Sciatic nerve (tissue), 2 donors: ENCODE data around the gene DSCAML1. TPM values are rescaled to one million over a fixed set of nuclear protein-coding genes. Genes with fewer than 3 reads are reported as not detected.
A peak's percentile ranks its signal among the peaks of the same experiment; 100 is the strongest.

Experiments used
- ATAC-seq: fragments of 200-7000 bp; cut with Tn5 transposase; one replicate; pipeline ENCODE4 v1.9.1; 2020; ENCODE audit warnings: mild to moderate bottlenecking, moderate library complexity
- DNase-seq: peaks from one replicate; pipeline ENCODE4 v3.0.0-alpha.2; 2020; ENCODE audit warnings: low spot score
- intact Hi-C: fragments of 100-400 bp; cut with DNase I; formaldehyde crosslinking; loops from one replicate; pipeline ENCODE4 v1.14.2; 2022
- total RNA-seq: library from RNA; stranded (reverse); fragmentation: NEBNext Ultra II Directional; extraction: Animal tissue kit (Norgen Biotek cat#: 25700); gene quantifications from one replicate; pipeline ENCODE4 v1.2.1, GENCODE V29; 2021
- donor health status: DM: no; HTN: no; CAD: no.
- donor health status: DM: no; HTN: no; CAD: no.

DSCAML1 gene
- total RNA-seq, 1 donor from 2014 or later = 4.2 TPM

DNA sequence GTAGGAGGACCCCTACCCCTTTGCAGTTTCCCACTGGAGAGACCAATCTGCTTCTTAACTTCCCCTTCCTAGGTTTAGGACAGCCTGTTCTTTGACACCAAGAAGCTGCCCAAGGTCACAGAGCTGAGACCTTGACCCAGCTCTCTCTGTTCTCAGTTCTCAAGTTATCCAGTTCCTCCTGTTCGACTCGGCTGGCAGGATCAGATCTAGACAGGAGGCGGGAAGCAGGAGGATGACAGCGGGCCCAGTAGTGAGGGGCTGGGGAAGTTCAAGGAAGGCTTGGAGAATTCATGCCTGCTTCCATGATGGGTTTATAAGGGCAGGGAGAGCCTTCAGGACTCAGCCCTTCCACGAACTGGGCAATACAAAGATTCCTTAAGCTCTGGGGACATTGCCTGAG, 210.6 kb downstream of the DSCAML1 start:
- intact Hi-C loops = no loop called here
- ATAC-seq (no peak), DNase-seq (peak; percentile 32)

- peak; percentile 15 for DNase-seq
- no peak for ATAC-seq
Measured at GRCh38 chr11:117585631-117586030, 211.4 kb downstream of the DSCAML1 start.

DNA sequence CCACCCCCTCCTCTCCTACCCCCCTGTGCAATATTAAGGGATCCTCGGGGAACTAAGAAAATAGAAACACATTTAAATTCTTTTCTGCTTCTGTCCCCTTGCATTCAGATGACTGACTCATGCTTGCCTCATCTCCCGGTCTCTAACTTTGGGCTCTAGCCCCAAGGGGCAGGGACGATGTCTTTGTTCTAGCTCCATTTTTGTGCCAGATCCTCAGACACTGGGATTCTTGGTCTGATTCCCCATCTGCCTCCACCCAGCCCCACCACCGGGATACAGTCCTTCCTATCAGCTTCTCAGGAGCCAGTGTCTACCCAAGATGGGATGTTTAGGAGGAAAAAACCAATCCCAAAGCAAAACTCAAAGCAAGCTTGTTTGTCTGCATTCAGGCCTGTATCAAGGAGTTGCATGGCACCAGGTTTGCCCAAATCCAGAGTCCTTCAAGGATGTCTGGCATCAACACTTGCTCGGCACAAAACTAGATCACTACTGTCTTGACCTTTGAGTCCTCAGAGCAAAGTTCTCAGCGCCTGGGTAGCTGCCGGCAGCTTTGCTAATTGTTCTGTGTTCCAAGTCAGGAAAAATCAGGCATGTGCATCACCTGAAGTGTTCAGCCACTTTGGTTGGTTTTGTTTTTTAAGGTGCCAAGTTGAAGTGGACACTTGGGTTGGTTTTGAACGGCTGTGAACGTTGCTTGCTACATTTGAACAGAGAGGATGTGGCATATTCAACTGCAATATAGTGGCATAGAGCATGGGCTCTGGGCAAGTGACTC, 212.8 kb downstream of the DSCAML1 start:
- DNase-seq (peak; percentile 34), ATAC-seq (no peak)
- intact Hi-C loops = no loop called here

More at GRCh38 chr11:117585631-117586030, 211.4 kb downstream of the DSCAML1 start:
- intact Hi-C loops = no loop called here

- intact Hi-C loops = no loop called here
- DNase-seq = peak; percentile 56
- peak; percentile 34 for ATAC-seq
Measured at GRCh38 chr11:117583063-117583801, 213.8 kb downstream of the DSCAML1 start.

DNA sequence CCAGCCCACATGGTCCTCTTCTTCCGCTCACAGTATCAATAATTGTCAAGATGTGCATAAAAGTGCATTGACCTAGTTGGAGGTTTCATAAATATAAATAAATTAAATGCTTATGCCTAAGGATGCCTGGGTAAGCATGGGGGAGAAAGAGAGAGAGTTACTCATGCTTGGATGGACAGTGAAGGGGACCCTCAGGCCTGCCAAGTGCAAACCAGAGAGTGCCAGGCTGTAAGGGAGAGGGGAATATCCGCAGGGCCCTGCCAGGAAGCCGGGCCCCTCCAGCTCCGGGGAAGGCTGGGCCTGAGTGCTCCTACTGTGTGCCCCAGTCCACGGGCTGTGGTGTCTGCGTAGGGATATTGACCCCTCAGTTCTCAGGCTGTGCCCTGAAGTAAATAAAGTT, 214.6 kb downstream of the DSCAML1 start:
- intact Hi-C loops = no loop called here
- peak; percentile 42 for DNase-seq
- ATAC-seq = no peak

DNA sequence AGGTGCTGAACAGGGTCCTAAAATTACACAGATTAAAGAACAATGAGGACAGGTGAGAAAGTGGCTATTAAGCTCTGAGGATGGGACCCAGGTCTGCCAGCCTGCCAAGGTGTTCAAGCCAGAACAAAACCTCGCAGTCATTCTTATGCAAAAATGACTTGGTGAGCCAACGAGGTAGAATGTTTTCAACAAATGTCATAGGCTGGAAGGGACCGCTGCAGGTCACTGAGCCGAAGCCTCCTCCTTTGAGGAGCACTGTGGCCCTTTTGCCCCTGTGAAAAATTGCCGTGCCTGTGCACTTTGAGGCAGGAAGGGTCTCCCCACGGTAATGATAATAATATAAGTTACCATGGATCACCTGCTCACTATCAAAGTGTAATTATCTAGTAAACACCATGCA, 216.2 kb downstream of the DSCAML1 start:
- ATAC-seq (no peak), DNase-seq (no peak)
- intact Hi-C loops = no loop called here

- ATAC-seq = no peak
- DNase-seq = no peak
- intact Hi-C loops = no loop called here
Measured at GRCh38 chr11:117579161-117579560, 217.9 kb downstream of the DSCAML1 start.

DNA sequence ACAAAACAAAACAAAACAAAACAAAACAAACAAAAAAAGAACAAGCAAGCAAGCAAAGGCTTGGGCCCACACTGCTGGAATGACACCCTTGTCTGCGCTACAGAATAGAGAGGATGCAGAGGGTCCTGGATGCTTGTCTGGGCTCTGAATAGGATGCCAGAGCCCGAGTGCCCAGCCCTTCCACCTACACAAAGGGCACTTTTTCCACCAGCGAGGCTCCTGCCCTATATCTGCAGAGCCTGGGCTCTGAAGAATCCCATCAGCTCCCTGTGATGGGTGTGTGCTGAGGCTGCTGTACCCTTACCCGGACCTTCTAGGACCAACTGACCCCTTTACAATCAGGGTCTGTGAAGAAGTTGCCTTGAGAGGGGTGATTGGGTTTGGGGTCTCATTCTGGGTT, 221.2 kb downstream of the DSCAML1 start:
- ATAC-seq = no peak
- intact Hi-C loops = no loop called here

DNA sequence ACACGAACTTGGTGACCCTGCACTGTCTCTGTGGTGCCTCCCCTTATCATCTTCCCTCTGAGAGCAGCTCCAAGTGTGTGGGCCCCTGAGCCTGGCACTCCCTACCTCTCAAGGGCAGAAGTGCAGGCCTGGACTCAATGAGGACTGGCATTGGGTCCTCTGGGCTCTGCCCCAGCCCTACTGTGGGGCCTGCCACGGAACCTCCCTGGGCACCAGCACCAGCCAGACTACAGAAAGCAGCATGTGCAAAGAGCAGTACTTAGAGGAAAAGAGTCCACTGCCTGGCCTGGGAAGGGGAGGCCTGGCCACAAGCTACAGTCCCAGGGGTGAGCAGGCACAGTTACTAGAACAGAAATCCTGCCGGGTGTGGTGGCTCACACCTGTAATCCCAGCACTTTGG, 222.5 kb downstream of the DSCAML1 start:
- intact Hi-C loops = no loop called here
- DNase-seq (peak; percentile 19), ATAC-seq (no peak)

More for the DNA sequence above, 221.2 kb downstream of the DSCAML1 start:
- peak; percentile 10 for DNase-seq

GRCh38 chr11:117573326-117573725, 223.7 kb downstream of the DSCAML1 start:
- ATAC-seq = no peak
- intact Hi-C loops = no loop called here
- DNase-seq = no peak

DNA sequence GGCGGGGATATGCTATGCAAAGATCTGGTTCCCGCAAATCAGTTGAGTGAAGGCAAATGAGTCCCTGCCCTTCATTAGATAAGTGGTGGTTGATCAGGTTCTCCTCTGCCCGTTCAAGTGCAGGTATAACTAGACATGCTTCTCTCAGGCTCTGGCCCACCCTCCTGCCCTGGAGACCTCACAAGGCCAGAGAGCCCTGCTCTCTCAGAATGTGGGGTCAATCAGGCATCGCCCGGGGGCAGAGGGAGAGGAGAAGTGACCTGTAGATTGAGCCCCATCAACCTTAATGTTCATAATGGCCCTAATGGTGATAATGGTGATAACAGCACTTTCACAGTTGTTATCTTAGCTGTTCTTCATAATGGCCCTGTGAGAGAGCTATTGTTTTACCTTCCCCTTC, 224.3 kb downstream of the DSCAML1 start:
- ATAC-seq (no peak), DNase-seq (no peak)
- intact Hi-C loops = no loop called here

DNA sequence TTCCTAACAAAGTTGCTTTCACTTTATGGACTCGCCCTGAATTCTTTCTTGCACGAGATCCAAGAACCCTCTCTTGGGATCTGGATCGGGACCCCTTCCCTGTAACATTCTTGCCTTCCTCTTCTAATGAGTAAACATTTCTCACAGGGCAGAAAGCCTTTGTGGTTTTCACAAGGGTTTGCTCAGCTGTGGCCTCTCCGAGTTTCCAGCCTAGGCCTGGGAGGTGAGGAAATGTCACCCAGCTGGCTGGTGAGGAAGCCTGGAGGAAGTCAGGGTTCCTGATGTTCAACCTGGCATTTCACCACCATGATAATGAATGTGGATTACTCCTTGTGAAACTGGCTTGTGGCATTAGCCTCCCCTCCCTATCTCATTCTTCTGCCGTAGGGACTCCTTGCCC, 224.9 kb downstream of the DSCAML1 start:
- intact Hi-C loops = no loop called here
- DNase-seq (no peak), ATAC-seq (peak; percentile 77)

- intact Hi-C loops = no loop called here
- no peak for ATAC-seq
- no peak for DNase-seq
Measured at GRCh38 chr11:117570701-117571100, 226.3 kb downstream of the DSCAML1 start.

DNA sequence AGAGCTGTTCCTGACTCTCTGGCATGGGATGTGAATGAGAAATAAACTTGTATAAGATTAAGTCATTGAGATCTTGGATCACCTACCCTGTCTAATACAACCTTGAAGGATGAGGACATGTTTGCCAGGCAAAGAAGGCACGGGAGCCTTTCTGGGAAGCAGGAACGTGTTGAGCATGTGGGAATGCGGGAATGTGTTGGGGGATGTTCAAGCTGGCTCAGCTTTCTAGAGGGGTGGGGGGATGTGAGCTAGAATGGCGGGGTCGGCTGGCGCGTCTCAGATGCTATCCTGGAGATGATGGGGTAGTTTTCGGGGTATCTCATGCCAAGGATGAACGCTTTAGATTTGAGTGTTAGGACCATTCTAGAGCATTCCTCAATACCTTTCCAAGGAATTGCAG, 227.1 kb downstream of the DSCAML1 start:
- intact Hi-C loops = no loop called here
- DNase-seq (no peak), ATAC-seq (no peak)

GRCh38 chr11:117565709-117566108, 231.3 kb downstream of the DSCAML1 start:
- ATAC-seq = no peak
- DNase-seq = no peak
- intact Hi-C loops = no loop called here

DNA sequence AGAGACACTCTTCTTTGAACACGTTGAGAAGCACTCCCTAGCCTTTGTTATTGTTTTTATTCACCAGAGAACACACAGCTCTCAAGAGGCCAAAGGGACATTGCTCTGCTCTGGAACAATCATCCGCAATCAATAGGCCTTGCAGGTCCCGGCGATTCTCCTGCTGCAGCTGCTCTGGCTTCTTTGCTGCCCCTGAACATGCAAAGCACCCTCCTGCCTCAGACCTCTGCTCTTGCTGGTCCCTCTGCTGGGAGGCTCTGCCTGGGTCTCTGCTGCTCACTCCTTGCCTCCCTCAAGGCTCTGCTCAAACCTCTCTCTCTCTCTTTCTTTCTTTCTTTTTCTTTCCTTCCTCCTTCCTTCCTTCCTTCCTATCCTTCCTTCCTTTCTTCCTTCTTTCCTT, 232.7 kb downstream of the DSCAML1 start:
- DNase-seq = no peak
- intact Hi-C loops = no loop called here
- no peak for ATAC-seq

- intact Hi-C loops = no loop called here
- no peak for DNase-seq
- no peak for ATAC-seq
Measured at GRCh38 chr11:117563556-117563955, 233.5 kb downstream of the DSCAML1 start.

DNA sequence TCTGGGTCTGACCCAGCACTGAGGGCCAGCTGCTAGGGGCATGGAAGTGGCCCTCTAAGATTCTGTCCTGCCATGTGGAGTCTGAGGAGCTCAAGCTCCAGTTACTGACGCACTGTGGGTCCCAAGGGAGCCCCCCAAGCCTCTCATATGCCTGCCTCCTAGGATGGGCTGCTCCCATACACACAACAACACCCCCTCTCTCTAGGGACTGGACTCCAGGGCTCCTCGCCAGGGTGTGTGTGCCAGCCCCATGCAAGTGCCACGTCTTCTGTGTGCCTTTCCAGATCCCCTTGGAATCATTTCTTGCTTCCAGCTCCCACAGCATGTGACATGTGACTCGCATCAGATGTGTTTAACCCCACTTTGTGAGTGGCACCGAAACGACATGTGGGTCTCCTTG, 234.9 kb downstream of the DSCAML1 start:
- DNase-seq = no peak

GRCh38 chr11:117560780-117561530, 236.1 kb downstream of the DSCAML1 start:
- ATAC-seq = no peak
- DNase-seq = no peak
- intact Hi-C loops = no loop called here

More for the DNA sequence above, 234.9 kb downstream of the DSCAML1 start:
- ATAC-seq = no peak
- intact Hi-C loops = no loop called here

DNA sequence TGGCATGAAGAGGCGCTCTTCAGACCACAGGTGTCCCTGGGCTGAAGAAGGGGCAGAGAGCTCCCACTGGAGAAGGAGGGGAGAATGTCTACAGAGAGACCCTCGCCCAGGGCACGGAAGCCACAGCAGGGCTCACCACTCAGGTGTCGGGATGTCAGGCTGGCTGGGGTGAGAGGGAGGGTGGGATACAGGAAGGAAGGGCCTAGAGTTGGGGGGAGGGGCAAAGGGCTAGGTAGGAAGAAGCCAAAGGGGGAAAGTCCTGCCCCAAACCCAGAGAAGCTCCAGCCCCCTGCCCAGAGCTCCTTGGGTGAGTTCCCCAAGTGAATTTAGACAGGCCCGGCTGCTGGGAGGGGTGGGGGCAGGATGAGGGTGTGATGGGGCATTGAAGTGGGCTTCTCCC, 237.3 kb downstream of the DSCAML1 start:
- DNase-seq = no peak
- no peak for ATAC-seq
- intact Hi-C loops = no loop called here
